Measurements from ENCODE around the gene DCST1.

The DCST1 gene

GRCh38 chr1:155086856-155087535 lies 53.4 kb downstream of the DCST1 start:
- no peak for DNase-seq (ENCODE audit: low spot score)
- in situ Hi-C loops (cut with MboI; ENCODE audit: low pct_unique_long_range_greater_than_20kb, low sequenced_read_pairs, unreplicated experiment), result no loop called here
- peak; percentile 5 for TF ChIP-seq CTCF (IDR thresholded peaks at IDR 0.05; ENCODE audit: extremely low read depth, insufficient read depth, missing control alignments)

GRCh38 chr1:155091071-155092051 lies 57.7 kb downstream of the DCST1 start:
- TF ChIP-seq CTCF (IDR thresholded peaks at IDR 0.05; ENCODE audit: extremely low read depth, insufficient read depth, missing control alignments), result peak; percentile 94
- peak; percentile 78 for DNase-seq (ENCODE audit: low spot score)
- in situ Hi-C loops (cut with MboI; ENCODE audit: low pct_unique_long_range_greater_than_20kb, low sequenced_read_pairs, unreplicated experiment), result loop anchor here (5.0 kb wide), 1 partner anchor 76 kb away; no protein-coding TSS in a partner anchor

GRCh38 chr1:155092131-155092530 lies 58.5 kb downstream of the DCST1 start:
- no peak for DNase-seq (ENCODE audit: low spot score)
- no peak for TF ChIP-seq CTCF (IDR thresholded peaks at IDR 0.05; ENCODE audit: extremely low read depth, insufficient read depth, missing control alignments)
- in situ Hi-C loops (cut with MboI; ENCODE audit: low pct_unique_long_range_greater_than_20kb, low sequenced_read_pairs, unreplicated experiment), result loop anchor here (5.0 kb wide), 1 partner anchor 75 kb away; no protein-coding TSS in a partner anchor

- in situ Hi-C loops (cut with MboI; ENCODE audit: low pct_unique_long_range_greater_than_20kb, low sequenced_read_pairs, unreplicated experiment), result loop anchor here (5.0 kb wide), 1 partner anchor 75 kb away; no protein-coding TSS in a partner anchor
- no peak for TF ChIP-seq CTCF (IDR thresholded peaks at IDR 0.05; ENCODE audit: extremely low read depth, insufficient read depth, missing control alignments)
These were observed 59.0 kb downstream of the DCST1 start for GRCh38 chr1:155092641-155093040.

GRCh38 chr1:155093911-155094621 lies 60.4 kb downstream of the DCST1 start:
- TF ChIP-seq CTCF (IDR thresholded peaks at IDR 0.05; ENCODE audit: extremely low read depth, insufficient read depth, missing control alignments), result peak; percentile 31
- in situ Hi-C loops (cut with MboI; ENCODE audit: low pct_unique_long_range_greater_than_20kb, low sequenced_read_pairs, unreplicated experiment), result loop anchor here (5.0 kb wide), 1 partner anchor 73 kb away; no protein-coding TSS in a partner anchor
- DNase-seq (ENCODE audit: low spot score), result no peak

More at GRCh38 chr1:155092641-155093040, 59.0 kb downstream of the DCST1 start:
- no peak for DNase-seq (ENCODE audit: low spot score)

- no peak for TF ChIP-seq CTCF (IDR thresholded peaks at IDR 0.05; ENCODE audit: extremely low read depth, insufficient read depth, missing control alignments)
- no peak for DNase-seq (ENCODE audit: low spot score)
- in situ Hi-C loops (cut with MboI; ENCODE audit: low pct_unique_long_range_greater_than_20kb, low sequenced_read_pairs, unreplicated experiment), result loop anchor here (5.0 kb wide), 1 partner anchor 73 kb away; no protein-coding TSS in a partner anchor
These were observed 61.0 kb downstream of the DCST1 start for GRCh38 chr1:155094622-155094948.
